ENCODE results near the gene TMEM59L.
"Not testable (repeated sequence)": the region's sequence is repeated elsewhere in the genome, so short reads cannot be mapped to it uniquely, and the experiment has no call there.

Gene TMEM59L

DNA sequence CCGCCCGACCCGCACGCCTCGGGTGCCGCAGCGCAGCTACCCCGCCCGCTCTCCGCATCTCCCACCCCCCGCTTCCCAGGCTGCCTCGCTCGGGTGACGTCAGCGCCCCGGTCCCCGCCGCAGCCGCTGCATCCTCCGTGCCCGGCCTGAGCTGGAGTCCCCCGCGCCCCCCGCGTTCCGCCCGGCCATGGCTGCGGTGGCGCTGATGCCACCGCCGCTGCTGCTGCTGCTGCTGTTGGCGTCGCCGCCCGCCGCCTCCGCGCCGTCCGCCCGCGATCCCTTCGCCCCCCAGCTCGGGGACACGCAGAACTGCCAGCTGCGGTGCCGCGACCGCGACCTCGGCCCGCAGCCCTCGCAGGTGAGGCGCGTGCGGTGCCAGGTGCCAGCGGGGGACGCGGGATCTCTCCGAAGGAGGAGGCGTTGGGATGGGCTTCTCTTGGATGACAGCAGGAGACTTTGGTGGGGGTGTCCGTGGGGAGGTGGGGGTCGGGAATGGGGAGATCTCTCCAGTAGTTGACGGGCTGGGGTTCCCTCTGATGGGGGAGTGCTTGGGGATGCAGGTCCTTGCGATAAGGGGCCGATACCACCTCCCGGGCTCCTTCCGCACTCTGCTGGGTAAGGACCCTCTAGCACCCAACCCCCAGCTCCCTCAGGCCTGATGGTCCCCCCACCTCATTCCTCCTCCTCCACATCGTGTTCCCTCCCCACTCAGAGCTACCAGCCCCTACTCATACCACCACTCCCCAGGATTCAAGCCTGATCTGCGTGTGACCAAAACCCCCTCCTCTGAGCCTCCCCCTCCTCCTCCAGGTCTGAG, at the start of gene TMEM59L:
Gene TMEM59L (plus strand): TSS at position 99 of the 817 bp plus-strand sequence. CDS start 89 bp downstream, at position 188.
- DNase-seq (ENCODE audit: low read depth) = peak; percentile 28

DNA sequence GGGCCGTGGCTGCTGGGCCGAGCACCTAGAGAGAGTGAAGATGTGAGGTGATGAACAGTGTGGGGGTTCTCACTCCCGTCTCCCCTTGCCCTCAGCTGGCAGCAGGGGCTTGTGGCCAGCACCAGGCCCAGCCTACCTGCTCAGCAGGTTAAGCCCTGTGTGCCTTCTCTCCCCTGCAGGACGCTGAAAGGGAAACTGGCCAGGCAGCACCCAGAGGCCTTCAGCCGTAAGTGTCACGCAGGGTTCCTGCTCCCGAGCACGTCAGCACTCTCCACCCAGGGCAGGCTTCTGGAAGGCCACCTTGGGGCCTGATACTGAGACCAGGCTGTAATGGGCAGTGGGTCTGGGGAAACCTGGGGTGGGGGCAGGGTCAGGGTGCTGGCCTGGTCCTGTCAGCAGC, 45.7 kb upstream of the TMEM59L start:
- no peak for DNase-seq (ENCODE audit: low read depth)

DNA sequence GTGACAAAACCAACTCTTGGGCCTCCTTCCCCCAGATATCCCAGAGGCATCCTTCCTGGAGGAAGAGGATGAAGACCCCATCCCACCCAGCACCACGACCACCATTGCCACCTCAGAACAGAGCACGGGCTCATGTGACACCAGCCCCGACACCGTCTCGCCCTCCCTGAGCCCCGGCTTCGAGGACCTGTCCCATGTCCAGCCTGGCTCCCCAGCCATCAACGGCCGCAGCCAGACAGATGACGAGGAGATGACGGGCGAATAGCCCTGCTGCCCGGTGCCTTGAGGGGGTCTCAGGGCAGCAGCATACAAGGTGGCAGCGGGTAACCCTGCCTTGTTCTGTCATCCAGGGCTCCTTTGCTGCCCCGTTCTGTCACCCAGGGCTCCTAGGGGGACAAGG, 44.3 kb upstream of the TMEM59L start:
- DNase-seq (ENCODE audit: low read depth) = no peak

DNA sequence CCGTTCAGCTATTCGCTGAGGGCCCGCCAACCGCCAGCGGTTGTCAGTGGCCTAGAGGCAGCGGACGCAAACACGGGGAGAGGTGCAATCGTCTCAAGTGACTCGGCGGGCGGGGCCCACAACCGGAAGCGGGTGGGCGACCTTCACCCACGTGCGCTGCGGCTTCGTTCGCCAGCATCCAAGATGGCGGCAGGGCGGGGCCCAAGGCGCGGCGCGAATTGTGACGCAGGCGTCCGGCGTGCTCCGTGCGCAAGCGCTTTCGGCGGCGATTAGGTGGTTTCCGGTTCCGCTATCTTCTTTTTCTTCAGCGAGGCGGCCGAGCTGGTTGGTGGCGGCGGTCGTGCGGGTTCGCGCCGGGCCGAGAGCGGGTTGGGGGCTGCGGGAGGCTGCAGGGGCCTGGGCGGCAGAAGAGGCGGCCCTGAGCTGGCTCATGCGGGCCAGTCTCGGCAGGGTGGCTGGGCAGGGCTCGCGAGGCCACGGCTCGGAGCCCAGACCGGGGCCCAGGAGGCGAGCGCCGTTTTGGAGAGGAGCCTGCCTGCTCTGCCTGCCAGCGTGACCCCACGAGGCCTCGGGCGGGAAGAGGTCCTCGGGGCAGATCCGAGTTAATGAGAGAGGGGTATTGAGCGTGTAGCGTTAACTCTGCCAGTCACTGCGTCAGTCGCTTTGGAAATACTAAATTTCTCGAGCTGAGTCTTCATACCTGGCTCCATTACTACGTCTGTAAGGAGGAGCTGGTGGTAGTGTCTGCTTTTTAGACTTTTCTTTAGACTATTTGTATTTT, 40.9 kb upstream of the TMEM59L start, which contains the start of gene UBA52:
Gene UBA52 (plus strand): TSS at position 294 of the 781 bp plus-strand sequence. CDS start 1,444 bp downstream, outside the sequence.
- peak; percentile 99 for DNase-seq (ENCODE audit: low read depth)

DNA sequence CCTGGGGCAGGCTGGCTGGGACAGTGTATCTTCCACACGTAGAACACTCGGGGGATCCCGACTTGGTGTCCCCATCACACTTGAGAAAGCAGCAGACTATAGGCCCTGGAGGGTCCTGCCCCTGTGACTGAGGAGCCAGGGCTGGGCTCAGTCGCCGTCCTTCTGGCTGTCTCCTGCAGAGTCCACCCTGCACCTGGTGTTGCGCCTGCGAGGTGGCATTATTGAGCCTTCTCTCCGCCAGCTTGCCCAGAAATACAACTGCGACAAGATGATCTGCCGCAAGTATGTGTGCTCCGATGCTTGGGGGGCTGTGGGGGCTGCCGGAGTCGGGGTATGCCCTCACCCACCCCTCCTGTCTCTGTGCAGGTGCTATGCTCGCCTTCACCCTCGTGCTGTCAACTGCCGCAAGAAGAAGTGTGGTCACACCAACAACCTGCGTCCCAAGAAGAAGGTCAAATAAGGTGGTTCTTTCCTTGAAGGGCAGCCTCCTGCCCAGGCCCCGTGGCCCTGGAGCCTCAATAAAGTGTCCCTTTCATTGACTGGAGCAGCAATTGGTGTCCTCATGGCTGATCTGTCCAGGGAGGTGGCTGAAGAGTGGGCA, 37.9 kb upstream of the TMEM59L start:
- DNase-seq (ENCODE audit: low read depth) = no peak

DNA sequence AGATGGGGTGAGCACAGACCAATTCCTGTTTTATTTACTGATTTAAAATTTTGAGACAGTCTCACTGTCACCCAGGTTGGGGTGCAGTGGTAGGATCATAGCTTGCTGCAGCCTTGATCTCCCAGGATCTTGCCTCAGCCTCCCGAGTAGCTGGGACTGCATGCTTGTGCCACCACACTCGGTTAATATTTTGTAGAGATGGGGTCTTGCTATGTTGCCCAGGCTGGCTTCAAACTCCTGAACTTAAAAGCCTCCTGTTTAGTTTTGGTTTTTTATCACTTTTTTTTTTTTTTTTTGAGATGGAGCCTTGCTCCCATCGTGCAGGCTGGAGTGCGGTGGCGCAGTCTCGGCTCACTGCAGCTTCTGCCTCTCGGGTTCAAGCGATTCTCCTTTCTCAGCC, 36.3 kb upstream of the TMEM59L start:
- DNase-seq (ENCODE audit: low read depth) = no peak

DNA sequence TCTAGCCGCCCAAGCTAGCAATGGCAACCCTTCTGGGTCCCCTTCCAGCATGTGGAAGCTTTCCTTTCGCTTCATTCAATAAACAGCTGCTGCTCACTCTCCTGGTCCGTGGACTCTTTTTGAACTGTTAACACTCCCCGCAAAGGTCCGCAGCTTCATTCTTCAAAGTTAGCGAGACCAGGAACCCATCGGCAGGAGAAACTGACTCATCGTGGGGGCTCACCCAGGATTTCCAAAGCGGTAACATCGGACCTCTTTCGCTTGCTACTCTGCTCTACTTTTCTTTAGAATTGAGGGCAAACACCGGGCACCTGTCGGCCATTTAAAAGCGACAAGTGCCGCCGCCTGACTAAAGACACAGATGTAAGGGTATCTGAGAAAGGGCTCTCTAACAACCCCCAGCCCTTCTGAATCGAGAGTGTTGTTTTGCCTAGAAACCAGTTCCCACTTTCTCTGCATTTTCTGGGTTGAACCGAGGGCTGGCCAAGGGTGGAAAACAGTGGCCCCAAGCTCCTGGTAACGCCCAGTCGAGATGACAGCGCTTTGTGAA, 35.2 kb upstream of the TMEM59L start:
- no peak for DNase-seq (ENCODE audit: low read depth)

DNA sequence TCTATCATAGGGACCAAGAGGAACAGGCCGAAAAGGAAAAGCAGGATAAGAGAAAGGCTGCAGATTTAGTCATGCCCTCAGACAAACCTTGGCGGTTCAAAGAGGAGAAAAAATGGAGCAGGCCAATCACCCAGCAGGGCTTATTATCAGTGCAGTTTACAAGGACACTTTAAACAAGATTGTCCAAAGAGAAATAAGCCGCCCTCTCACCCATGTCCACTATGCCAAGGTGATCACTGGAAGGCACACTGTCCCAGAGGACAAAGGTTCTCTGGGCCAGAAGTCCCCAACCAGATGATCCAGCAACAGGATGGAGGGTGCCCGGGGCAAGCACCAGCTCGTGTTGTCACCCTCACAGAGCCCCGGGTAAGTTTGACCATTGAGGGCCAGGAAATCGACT, 32.4 kb upstream of the TMEM59L start:
- DNase-seq (ENCODE audit: low read depth) = no peak

DNA sequence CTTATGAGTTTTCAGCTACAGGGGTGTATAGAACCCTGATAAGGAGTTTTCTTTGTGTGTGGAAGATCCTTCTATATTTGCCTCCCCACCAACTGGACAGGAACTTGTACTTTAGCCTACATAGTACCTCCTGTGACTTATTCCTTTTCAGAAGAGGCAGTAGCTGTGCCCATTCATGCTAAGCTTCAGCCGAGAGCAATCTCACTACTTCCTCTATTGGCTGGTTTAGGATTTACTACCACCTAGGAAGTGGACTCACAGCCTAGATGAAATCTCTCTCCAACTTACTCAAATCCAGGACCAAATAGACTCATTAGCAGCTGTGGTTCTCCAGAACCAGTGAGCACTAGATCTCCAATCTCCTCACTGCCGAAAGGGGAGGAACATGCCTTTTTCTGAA, 26.4 kb upstream of the TMEM59L start:
- no peak for DNase-seq (ENCODE audit: low read depth)

DNA sequence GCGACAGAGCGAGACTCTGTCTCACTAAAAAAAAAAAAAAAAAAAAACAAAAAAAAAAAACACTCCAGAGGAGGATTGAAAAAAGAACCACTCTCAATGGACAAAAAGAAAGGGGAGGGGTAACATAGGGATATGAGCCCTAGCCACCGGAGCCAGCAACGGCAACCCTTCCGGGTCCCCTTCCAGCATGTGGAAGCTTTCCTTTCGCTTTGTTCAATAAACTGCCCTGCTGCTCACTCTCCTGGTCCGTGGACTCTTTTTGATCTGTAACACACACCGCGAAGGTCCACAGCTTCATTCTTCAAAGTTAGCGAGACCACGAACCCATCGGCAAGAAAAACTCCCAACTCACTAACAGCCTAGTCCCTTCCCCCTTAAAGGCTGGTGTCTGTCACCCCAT, 25.1 kb upstream of the TMEM59L start:
- DNase-seq (ENCODE audit: low read depth) = no peak

DNA sequence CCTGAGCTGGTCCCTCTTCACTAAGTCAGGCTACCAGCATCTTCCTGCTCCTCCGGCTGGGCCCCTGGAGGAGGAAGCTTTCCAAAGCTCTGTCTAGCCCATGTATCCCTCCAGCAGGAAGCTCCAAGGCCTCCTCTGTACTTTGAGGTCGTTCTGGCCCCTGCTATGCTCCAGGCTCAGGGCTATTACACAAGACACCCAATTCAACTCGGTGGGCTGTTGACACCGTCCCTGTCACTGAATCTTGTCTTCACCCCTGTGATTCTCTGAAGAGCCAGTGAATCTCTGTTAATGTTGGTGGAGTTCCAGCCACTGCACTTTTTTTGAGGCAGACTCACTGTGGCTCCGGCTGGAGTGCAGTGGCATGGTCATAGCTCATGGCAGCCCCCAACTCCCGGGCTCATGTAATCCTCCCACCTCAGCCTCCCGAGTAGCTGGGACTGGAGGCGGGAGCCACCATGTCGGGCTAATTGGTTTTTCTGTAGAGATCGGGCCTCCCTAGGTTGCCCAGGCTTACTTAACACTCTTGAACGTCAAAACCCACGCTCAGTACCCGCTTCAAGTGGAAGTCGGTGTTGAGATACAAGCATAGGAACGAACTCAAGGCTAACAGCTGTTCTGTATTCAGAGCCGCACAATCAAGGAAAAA, 24.6 kb upstream of the TMEM59L start:
- no peak for DNase-seq (ENCODE audit: low read depth)

DNA sequence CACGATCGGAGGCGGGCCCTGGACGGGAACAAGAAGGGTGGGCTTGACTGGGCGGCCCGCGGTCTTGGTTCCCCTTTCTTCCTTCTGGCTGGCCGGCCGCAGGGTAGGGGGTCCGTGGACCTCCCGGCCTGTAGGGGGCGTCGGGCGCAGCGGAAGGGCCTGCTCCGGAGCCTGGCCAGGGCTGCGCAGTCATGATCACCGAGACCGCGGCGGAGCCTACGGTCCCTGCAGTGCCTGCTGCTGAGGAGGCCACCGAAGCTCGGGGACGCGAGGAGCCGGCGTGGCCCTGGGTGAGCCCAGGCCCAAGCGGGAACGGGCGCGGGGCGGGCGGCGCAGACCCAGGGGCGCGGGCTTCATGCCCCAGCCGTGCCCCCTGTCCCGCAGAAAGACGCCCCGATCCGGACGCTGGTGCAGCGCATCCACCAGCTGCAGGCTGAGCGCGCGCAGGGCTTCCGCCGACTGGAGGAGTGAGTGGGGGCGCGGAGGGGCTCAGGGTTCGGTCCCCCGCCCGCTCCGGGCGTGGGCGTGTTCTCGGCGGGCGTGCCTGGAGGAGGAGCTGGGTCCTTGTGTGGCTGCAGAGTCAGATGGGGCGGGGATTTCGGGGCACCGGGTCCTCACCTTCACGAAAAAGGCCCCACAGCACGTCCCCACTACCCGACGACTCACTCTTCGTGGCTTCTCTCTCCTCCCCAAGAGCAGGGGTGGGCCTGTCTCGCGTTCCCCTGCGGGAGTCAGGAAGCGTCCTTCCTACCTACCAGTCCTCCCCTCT, 23.9 kb upstream of the TMEM59L start, which contains the start of gene REX1BD:
Gene REX1BD (plus strand): TSS at position 188 of the 769 bp plus-strand sequence. CDS start 4 bp downstream, at position 192.
- peak; percentile 83 for DNase-seq (ENCODE audit: low read depth)

DNA sequence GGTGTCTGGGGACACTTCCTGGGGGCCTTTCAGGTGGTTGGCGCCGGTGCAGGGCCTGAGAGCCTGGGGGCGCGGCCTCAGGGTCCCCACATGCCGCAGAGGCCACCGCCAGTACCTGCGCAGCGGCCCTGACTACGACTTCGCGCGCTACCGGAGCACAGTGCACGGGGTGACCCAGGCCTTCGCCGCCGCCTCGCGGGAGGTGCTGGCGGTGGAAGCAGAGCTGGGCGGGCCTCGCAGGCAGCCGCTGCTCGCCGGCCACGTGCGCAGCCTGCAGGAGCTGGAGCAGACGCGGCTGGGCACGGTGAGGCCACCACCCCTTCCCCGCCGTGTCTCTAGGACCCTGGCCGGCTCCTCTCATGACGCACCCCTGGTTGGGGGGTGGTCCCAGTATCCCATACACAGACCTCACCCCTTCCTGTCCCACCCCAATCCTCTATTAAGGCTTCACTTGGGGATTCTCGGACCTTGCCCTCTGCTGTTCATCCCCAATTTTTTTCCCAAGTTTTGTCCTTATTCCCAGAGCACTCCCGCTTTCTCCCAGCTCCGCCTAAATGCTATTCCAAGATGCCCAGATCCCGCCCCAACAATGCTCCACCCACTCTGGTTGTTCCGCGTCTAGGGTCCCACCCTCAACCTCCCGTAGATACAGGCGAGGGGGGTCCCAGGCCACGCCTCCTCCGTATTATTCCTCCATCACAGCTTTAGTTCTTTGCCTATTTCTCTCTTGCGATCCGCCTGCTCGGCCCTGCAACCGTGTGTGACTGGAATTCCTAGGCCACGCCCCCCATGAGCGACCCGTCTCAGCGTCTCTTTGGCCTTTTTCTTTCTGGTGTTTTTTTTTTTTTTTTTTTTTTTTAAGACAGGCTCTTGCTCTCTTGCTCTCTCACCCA, 23.0 kb upstream of the TMEM59L start:
- DNase-seq (ENCODE audit: low read depth) = no peak

DNA sequence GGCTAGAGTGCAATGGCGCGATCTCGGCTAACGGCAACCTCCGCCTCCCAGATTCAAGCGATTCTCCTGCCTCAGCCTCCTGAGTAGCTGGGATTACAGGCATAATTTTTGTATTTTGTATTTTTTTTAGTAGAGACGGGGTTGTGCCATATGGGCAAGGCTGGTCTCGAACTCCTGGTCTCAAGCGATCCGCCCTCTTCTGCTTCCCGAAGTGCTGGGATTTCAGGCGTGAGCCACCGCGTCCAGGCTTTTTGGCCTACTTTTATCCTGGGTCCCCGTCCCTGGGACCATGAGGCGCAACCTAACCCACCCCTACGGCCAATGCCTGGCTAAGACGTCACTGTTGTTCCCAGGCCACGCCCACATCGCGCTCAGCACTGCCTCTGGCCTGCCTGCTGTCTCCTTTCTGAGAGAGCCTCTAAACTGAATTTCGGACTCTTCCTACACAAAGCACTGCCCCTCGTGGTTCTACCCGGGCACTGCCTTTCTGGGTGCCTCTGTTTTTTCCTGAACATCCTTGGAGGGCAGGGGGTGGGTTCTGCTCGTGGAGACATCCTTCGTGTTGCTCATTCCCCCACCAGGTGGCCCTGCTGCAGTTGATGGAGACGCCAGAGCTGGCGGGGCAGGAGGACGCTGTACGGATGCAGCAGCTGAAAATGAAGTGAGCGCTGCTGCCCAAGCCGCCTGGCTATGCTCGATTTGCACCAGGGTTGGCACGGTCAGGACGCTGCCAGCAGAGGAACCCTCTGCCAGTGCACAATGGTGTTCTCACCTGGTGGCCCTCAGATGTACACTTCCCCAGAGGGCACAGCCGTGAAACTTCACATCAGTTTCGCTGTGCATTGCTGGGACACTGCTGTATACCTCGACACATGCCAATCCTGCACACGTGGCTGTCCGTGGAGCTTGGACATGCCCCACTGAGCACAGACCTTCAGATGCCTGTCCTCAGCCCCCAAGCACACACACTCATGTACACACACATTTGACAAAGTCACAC, 22.1 kb upstream of the TMEM59L start:
- no peak for DNase-seq (ENCODE audit: low read depth)

DNA sequence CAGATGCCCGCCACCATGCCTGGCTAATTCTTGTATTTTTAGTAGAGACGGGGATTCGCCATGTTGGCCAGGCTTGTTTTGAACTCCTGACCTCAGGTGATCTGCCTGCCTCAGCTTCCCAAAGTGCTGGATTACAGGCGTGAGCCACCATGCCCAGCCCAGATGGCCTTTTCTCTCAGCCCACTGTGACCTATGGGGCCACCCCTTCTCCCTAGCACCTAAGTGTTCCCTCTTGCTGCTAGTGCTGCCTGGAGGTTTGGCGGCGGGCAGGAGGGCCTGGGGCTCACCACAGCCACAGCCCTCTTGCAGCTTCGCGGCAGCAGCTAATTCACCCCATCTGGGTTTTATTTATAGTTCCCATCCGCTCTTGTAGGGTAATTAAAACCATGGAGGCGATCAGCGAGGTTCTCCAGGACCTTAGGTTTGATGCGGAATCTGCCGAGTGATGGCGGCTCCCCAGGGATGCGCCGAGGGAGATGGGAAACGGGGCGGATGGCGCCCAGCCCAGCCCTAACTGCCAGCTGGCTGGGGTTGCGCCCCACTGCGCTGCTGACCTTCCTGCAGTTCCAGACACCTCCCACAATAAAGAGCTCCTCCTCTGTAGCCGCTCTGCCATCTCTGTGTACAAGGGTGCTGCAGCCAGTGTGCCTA, 20.8 kb upstream of the TMEM59L start:
- DNase-seq (ENCODE audit: low read depth) = no peak

DNA sequence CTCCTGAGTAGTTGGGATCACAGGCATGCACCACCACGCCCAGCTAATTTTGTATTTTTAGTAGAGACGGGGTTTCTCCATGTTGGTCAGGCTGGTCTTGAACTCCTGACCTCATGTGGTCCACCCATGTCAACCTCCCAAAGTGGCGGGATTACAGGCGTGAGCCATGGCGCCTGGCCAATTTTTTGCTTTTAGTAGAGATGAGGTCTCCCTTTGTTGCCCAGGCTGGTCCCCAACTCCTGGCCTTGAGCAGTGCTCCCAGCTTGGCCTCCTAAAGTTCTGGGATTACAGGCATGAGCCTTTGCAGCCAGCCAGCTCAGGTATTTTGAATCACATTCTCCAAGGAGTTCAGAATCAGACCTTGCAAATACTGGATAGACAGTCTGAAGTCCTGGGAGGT, 19.9 kb upstream of the TMEM59L start:
- DNase-seq (ENCODE audit: low read depth) = not testable (repeated sequence)

DNA sequence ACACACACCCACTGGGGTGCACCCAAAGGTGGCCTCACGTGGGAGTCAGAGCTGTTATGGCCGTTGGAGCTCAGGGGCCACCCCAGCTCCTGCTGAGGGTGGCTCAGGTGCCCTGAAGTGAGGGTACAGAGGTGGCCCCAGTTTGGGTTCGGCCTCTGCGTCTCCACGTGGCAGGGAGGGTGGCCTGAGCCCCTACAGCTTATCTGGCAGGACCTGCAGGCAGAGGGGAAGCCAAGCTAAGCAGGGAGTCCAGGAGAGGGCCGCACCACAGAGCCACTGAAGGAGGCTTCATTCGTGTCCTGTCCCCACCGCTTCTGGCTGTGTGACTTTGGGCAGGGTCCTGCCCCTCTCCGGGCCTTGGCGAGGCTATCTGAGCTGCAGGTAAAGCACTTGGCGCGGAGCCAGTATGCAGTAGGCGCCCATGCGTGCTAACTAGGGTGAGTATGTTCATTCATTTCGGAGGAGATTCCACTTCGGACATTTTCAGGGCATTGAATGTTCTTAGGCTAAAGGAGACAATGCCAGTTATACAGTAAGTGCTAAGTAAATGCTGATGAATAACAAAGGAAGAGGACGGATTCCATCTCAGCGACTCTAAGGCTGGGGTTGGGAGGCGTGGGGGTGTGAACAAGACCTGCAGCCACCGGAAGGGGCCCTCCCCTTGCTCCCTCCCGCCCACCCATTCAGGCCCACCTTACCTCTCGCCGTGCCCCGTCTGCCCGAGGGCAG, 19.1 kb upstream of the TMEM59L start:
- no peak for DNase-seq (ENCODE audit: low read depth)

Measured in stimulated activated CD8-positive, alpha-beta memory T cell treated with anti-CD3 and anti-CD28 coated beads, Interleukin-12 subunit alpha, Interleukin-12 subunit beta, amount 100 ng/mL, for 4 hours (primary cell).